K562 (cell line): ENCODE results near the gene SSBP1. TPM values are rescaled to one million over a fixed set of nuclear protein-coding genes. Genes with fewer than 3 reads are reported as not detected.

Source experiments
- ATAC-seq: fragments of 200-7000 bp; cut with Tn5 transposase; 3 replicates; pipeline ENCODE4 v1.9.1; 2020; ENCODE audit warnings: moderate library complexity
- BruUV-seq: library from RNA; stranded (reverse); fragments of 400-500 nt; replicated peaks from 2 replicates; lab custom pipeline; 2021; lab: Mats Ljungman, UMichigan
- CTCF ChIA-PET: fragments of 300-600 bp; formaldehyde crosslinking; extraction: SDS; loops from one replicate; lab custom pipeline; 2021; ENCODE audit warnings: low intra/inter-chr PET ratio; lab: Yijun Ruan, JAX
- POLR2A ChIA-PET: fragments of 300-600, 350-650 bp; sonication (Branson Sonifier 250); formaldehyde crosslinking; extraction: SDS; loops from one replicate; lab custom pipeline; 2021; ENCODE audit warnings: antibody characterized with exemption, inconsistent platforms; lab: Yijun Ruan, JAX
- DNase-seq, 4 experiments: peaks; one replicate each; pipeline versions ENCODE4 v3.0.0 to v3.0.0-alpha.2; 2011 to 2018; ENCODE audit warnings: low spot score in 3 of 4, mixed read lengths in 3 of 4; ENCODE audit errors: extremely low read depth in 1 of 4
- FAIRE-seq: peaks from 2 replicates; lab custom pipeline; 2011; peaks lifted over from hg19 to GRCh38; lab: Jason Lieb, UNC
- H2AFZ ChIP-seq: 2 replicates; pipeline ENCODE4 v1.6.0; 2011; ENCODE audit warnings: low read depth, low read length, control low read depth, inconsistent platforms
- H3K27ac ChIP-seq: fragments of 200-600 bp; 3 replicates; pipeline ENCODE4 v1.8.0; 2011; ENCODE audit warnings: low read depth, mild to moderate bottlenecking, control low read depth, inconsistent platforms, low read length, moderate library complexity, mixed read lengths; ENCODE audit errors: extremely low read depth
- H3K27me3 ChIP-seq, 2 experiments: fragments of 300-600 bp in 1 of 2; 2 replicates in 1 of 2; 3 replicates in 1 of 2; pipeline versions ENCODE4 v1.6.0 to v1.8.0; 2011; ENCODE audit warnings: inconsistent platforms in 2 of 2, low read length in 2 of 2, mild to moderate bottlenecking in 1 of 2, mixed read lengths in 1 of 2, moderate library complexity in 1 of 2; ENCODE audit not compliant: control insufficient read depth in 2 of 2, insufficient read depth in 2 of 2
- H3K36me3 ChIP-seq: fragments of 300-600 bp; 3 replicates; pipeline ENCODE4 v1.8.0; 2011; ENCODE audit warnings: mild to moderate bottlenecking, low read length, inconsistent platforms; ENCODE audit not compliant: control insufficient read depth, insufficient read depth
- H3K4me1 ChIP-seq, 2 experiments: fragments of 200-600 bp in 1 of 2; replicated peaks in 1 of 2; 2 replicates in 1 of 2; 3 replicates in 1 of 2; pipeline versions ENCODE4 v1.5.1 to v1.8.0; 2011; ENCODE audit warnings: inconsistent platforms in 2 of 2, low read length in 2 of 2, mild to moderate bottlenecking in 1 of 2, mixed read lengths in 1 of 2, moderate library complexity in 1 of 2; ENCODE audit not compliant: control insufficient read depth in 2 of 2, insufficient read depth in 2 of 2
- H3K4me2 ChIP-seq: 2 replicates; pipeline ENCODE4 v1.6.1; 2011; ENCODE audit warnings: low read length, control low read depth, inconsistent platforms, mixed read lengths; ENCODE audit not compliant: insufficient read depth
- H3K4me3 ChIP-seq: fragments of 200-600 bp; sonication (generic), shearing (Covaris generic); 2 replicates; pipeline ENCODE4 v1.5.1; 2016; ENCODE audit warnings: control low read depth, inconsistent platforms
- H3K79me2 ChIP-seq: fragments of 200-600 bp; 3 replicates; pipeline ENCODE4 v1.8.0; 2011; ENCODE audit warnings: low read length, inconsistent platforms; ENCODE audit not compliant: control insufficient read depth, insufficient read depth
- H3K9ac ChIP-seq, 2 experiments: 2 replicates each; pipeline versions ENCODE4 v1.6.0 to v1.6.1; 2011; ENCODE audit warnings: low read depth in 2 of 2, low read length in 2 of 2, control low read depth in 1 of 2, inconsistent platforms in 1 of 2, mild to moderate bottlenecking in 1 of 2, mixed read lengths in 1 of 2; ENCODE audit not compliant: insufficient read depth in 1 of 2
- H3K9me1 ChIP-seq: one replicate; pipeline ENCODE4 v1.6.0; 2011; ENCODE audit warnings: inconsistent platforms, mild to moderate bottlenecking, low read length, moderate library complexity; ENCODE audit not compliant: control insufficient read depth, insufficient read depth
- H3K9me3 ChIP-seq: replicated peaks from 2 replicates; pipeline ENCODE4 v1.5.1; 2011; ENCODE audit warnings: low read depth, low read length, inconsistent platforms; ENCODE audit not compliant: control insufficient read depth, insufficient read depth
- H4K20me1 ChIP-seq: replicated peaks from 2 replicates; pipeline ENCODE4 v1.6.1; 2011; ENCODE audit warnings: low read length, inconsistent platforms, mixed read lengths; ENCODE audit not compliant: control insufficient read depth, insufficient read depth
- JUN ChIP-seq, 2 experiments: sonication (generic) in 1 of 2; formaldehyde crosslinking in 1 of 2; IDR thresholded peaks; 2 replicates each; pipeline versions ENCODE4 v1.6.1 to v1.8.0; 2012 to 2022; ENCODE audit warnings: borderline replicate concordance in 2 of 2, mild to moderate bottlenecking in 2 of 2, improper control_type of control experiment in 1 of 2, low read depth in 1 of 2, low read length in 1 of 2, missing genetic modification reagents in 1 of 2
- KDM2B ChIP-seq: fragments of 250-450 bp; sonication (Bioruptor Pico); IDR thresholded peaks from 2 replicates; pipeline ENCODE4 v1.8.0; 2021; ENCODE audit warnings: mild to moderate bottlenecking, moderate library complexity
- MIER1 ChIP-seq: fragments of 450-650 bp; IDR thresholded peaks from 2 replicates; pipeline ENCODE4 v1.6.1; 2016; ENCODE audit warnings: antibody characterized with exemption, mild to moderate bottlenecking, low read depth
- NCOA2 ChIP-seq, 2 experiments: fragments of 450-650 bp; IDR thresholded peaks; 2 replicates each; pipeline ENCODE4 v1.6.1; 2018; ENCODE audit warnings: mild to moderate bottlenecking in 2 of 2, moderate library complexity in 1 of 2; ENCODE audit not compliant: partially characterized antibody in 2 of 2
- PCBP2 ChIP-seq: fragments of 200-400 bp; formaldehyde crosslinking; IDR thresholded peaks from 2 replicates; pipeline ENCODE4 v1.6.1; 2018; ENCODE audit warnings: low read length, low read depth, mild to moderate bottlenecking, moderate library complexity; ENCODE audit not compliant: poor library complexity, severe bottlenecking
- TEAD4 ChIP-seq, 2 experiments: sonication (generic) in 1 of 2; formaldehyde crosslinking in 1 of 2; IDR thresholded peaks; 2 replicates each; pipeline versions ENCODE4 v1.6.1 to v1.8.0; 2012 to 2022; ENCODE audit warnings: borderline replicate concordance in 1 of 2, inconsistent platforms in 1 of 2, low read length in 1 of 2, mild to moderate bottlenecking in 1 of 2, missing genetic modification reagents in 1 of 2
- ZNF75A ChIP-seq: fragments of 450-650 bp; formaldehyde crosslinking; IDR thresholded peaks from 2 replicates; pipeline ENCODE4 v1.4.0; 2020; ENCODE audit warnings: mild to moderate bottlenecking
- WGBS: fragments of 100-300 bp; shearing (Covaris generic); methylation state at CpG from one replicate; pipeline ENCODE4 v1.1.6; 2016; ENCODE audit warnings: low coverage, mixed read lengths; ENCODE audit not compliant: insufficient coverage; ENCODE audit errors: missing lambda C conversion rate; 5-methylcytosine and 5-hydroxymethylcytosine counted together
- in situ Hi-C: fragments of 300-500 bp; cut with MboI; formaldehyde crosslinking; loops from 4 replicates; pipeline ENCODE4 v1.15.0; 2018; ENCODE audit warnings: inconsistent platforms, mixed read lengths
- intact Hi-C: fragments of 100-400 bp; cut with micrococcal nuclease; formaldehyde crosslinking; loops from 2 replicates; pipeline ENCODE4 v1.14.2; 2022
- polyA plus RNA-seq, 8 experiments: library from polyadenylated mRNA; depleted of rRNA in 4 of 8; stranded (reverse) in 5 of 8; unstranded in 3 of 8; fragments of >200 nt; fragmentation: Nextera tagmentation in 2 of 8; fragmentation: Illumina TruSeq in 1 of 8; extraction: Ambion mirVana in 2 of 8; extraction: Trizol in 1 of 8; gene quantifications; 2 replicates each; pipeline versions ENCODE4 v1.2.1 to v1.2.3, GENCODE V29; 2011 to 2014; ENCODE audit warnings: inconsistent platforms in 1 of 8, missing spikeins in 1 of 8
- total RNA-seq, 7 experiments: library from RNA; depleted of rRNA in 6 of 7; stranded (reverse); fragments of >200 nt in 6 of 7; fragmentation: Illumina TruSeq in 2 of 7; extraction: Trizol in 2 of 7; gene quantifications; 2 replicates each; pipeline versions ENCODE4 v1.2.1 to v1.2.3, GENCODE V29; 2011 to 2021; ENCODE audit warnings: low replicate concordance in 1 of 7
- TF ChIP-seq, protein P1 (sequence below): fragments of 450-650 bp; IDR thresholded peaks from 2 replicates; pipeline ENCODE4 v1.6.1; 2016; ENCODE audit warnings: borderline replicate concordance

SSBP1 gene
- total and polyA plus RNA-seq, 9 of the 15 experiments (the other 6 are each of a cell fraction or from before 2014, with no cell fraction given), result 404 to 1,996 (median 835) TPM

DNA sequence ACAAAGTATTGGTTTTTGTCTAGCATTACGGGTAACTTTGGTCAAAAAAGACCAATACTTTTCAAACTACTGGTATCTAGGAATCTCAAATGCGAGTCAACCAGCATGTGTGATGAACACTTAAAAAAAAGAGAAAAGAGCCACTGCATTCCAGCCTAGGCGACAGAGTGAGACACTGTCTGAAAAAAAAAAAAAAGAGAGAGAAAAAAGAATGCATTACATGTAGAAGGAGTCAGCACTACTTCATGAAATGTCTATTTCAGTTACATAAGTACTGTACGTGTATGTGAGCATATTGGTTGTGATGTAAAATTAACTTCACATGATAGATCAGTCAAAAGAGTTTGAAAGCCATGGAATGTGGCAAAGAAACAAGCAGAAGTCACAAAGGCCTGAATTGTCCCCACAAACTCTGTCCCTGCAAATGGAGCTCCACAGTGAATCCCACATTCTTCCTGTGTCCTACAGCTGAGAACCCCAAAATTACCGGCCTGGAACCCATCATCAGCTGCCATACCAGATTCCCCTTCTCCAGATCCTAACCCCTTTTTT is 37.8 kb upstream of the SSBP1 start (continued):
- no peak for TF ChIP-seq TEAD4 (IDR thresholded peaks at IDR 0.05; ENCODE audit: low read length)
- no peak for TF ChIP-seq TEAD4 (CRISPR knock-in tag; IDR thresholded peaks at IDR 0.05; ENCODE audit: borderline replicate concordance)
- no peak for TF ChIP-seq NCOA2 (IDR thresholded peaks at IDR 0.05; ENCODE audit: partially characterized antibody in 2 of 2)
- TF ChIP-seq PCBP2, result no peak
- no peak for TF ChIP-seq ZNF75A (CRISPR knock-in tag)
- TF ChIP-seq, protein P1, sequence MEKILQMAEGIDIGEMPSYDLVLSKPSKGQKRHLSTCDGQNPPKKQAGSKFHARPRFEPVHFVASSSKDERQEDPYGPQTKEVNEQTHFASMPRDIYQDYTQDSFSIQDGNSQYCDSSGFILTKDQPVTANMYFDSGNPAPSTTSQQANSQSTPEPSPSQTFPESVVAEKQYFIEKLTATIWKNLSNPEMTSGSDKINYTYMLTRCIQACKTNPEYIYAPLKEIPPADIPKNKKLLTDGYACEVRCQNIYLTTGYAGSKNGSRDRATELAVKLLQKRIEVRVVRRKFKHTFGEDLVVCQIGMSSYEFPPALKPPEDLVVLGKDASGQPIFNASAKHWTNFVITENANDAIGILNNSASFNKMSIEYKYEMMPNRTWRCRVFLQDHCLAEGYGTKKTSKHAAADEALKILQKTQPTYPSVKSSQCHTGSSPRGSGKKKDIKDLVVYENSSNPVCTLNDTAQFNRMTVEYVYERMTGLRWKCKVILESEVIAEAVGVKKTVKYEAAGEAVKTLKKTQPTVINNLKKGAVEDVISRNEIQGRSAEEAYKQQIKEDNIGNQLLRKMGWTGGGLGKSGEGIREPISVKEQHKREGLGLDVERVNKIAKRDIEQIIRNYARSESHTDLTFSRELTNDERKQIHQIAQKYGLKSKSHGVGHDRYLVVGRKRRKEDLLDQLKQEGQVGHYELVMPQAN, result no peak
- no peak for TF ChIP-seq MIER1

DNA sequence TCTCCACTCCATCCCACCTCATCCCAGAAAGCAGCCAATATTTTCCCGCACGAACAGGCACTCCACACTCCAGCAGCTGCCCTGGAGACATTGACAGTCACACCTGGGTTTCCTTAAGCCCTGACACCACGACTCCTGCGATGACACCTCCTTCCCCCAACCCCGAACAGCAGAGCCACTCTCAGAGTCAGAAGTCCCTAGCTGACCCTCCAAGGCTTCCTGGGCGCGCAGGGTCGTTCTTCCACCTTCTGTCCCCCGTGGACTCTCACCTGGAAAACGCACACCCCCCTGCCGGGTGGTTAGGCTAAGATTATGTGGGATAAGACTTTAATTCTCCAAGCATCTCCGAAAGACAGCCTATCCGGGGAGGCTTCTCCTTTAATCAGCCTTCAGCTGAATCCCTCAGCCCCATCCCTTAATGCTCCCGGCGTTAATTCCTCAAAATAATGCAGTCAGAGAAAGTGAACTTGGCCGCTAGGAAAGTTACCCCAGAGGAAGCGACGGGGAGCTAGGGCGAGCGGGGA is 37.2 kb upstream of the SSBP1 start:
- Histone ChIP-seq H3K79me2 (no peaks in the 10 kb centered on the region), H3K27ac (no peak overlapping the region), H3K9ac (no peak overlapping the region), H3K4me2 (no peak overlapping the region), H3K9me1 (no peaks in the 10 kb centered on the region), H3K4me1 (peaks cover 0 to 10% of the 10 kb centered on the region in 2 experiments; a peak in 2 of 5 replicates), H3K9me3 (no peaks in the 10 kb centered on the region), H2AFZ (no peak overlapping the region), H4K20me1 (no peaks in the 10 kb centered on the region; the same call in none of the 2 replicates), H3K4me3 (no peak overlapping the region), H3K27me3 (peaks cover 51 to 59% of the 10 kb centered on the region in 2 experiments), H3K36me3 (no peaks in the 10 kb centered on the region)
- intact Hi-C loops (no loop called here), in situ Hi-C loops (no loop called here)
- CTCF ChIA-PET, result no interaction called here
- POLR2A ChIA-PET, result interaction anchor here (0.7 to 1.4 kb wide), 4 partner anchors 24 to 658 kb away, joined by 3 to 5 read pairs (median 4); partner anchors contain the start of gene SSBP1
- ATAC-seq (no peak), DNase-seq (no peak), FAIRE-seq (no peak)
- 19% methylated on average over 17 of the region's 20 CpGs for WGBS
- no TSS peak for BruUV-seq
- TF ChIP-seq JUN (IDR thresholded peaks at IDR 0.05; ENCODE audit: borderline replicate concordance, low read depth, low read length) (no peak), JUN (CRISPR knock-in tag; IDR thresholded peaks at IDR 0.05; ENCODE audit: borderline replicate concordance) (no peak), KDM2B (no peak)
